GM19240 (cell line): Measurements from ENCODE around the gene TNFSF12.

ENCODE experiments used
- DNase-seq: peaks from one replicate; pipeline ENCODE4 v3.0.0; 2011; ENCODE audit warnings: low spot score; ENCODE audit not compliant: insufficient read length

The TNFSF12 gene

GRCh38 chr17:7541074-7541621 is 7.7 kb upstream of the TNFSF12 start:
- DNase-seq: no peak

- no peak for DNase-seq
Observed at GRCh38 chr17:7544911-7545310, 3.9 kb upstream of the TNFSF12 start.

GRCh38 chr17:7549401-7550055 is 670 bp downstream of the TNFSF12 start:
- DNase-seq: no peak

GRCh38 chr17:7550344-7550743 is 1.5 kb downstream of the TNFSF12 start:
- DNase-seq: no peak

- DNase-seq: no peak
Observed at GRCh38 chr17:7551396-7551795, 2.5 kb downstream of the TNFSF12 start.

- DNase-seq: peak; percentile 66
Observed at GRCh38 chr17:7552621-7553051, 3.8 kb downstream of the TNFSF12 start.

DNA sequence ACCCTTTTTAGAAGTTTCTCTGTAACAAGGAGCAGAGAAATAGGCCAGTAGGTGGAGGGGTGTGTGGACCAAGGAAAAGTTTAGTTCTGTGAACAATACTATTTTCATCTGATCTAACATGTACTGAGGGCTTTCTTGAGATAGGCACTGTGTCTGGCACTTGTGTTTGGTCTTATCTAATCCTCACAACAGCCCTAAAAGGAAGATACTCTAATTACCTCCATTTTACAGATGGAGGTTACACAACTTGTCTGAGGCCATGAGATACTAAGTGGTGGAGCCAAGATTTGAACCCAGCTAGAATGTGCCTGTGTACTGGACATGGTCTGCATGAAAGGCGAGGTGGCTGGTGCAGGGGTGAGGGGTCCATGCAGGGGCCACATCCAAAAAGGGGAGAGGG is 4.5 kb downstream of the TNFSF12 start:
- no peak for DNase-seq

- no peak for DNase-seq
Observed at GRCh38 chr17:7555320-7555948, 6.6 kb downstream of the TNFSF12 start.

DNA sequence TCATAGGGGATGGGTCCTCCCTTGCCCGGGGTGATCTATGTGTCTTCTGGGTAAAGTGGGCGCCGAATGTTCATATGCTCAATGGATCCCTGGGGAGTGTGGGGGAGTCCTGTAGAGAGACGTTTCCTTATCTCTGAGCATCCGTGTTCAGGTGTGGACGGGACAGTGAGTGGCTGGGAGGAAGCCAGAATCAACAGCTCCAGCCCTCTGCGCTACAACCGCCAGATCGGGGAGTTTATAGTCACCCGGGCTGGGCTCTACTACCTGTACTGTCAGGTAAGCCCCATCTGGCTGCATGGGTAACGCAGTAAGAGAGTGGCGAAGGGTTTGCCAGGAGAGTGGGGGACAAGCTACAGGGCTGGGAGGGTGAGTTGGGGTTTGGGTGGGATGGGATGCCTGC is 7.8 kb downstream of the TNFSF12 start:
- no peak for DNase-seq

DNA sequence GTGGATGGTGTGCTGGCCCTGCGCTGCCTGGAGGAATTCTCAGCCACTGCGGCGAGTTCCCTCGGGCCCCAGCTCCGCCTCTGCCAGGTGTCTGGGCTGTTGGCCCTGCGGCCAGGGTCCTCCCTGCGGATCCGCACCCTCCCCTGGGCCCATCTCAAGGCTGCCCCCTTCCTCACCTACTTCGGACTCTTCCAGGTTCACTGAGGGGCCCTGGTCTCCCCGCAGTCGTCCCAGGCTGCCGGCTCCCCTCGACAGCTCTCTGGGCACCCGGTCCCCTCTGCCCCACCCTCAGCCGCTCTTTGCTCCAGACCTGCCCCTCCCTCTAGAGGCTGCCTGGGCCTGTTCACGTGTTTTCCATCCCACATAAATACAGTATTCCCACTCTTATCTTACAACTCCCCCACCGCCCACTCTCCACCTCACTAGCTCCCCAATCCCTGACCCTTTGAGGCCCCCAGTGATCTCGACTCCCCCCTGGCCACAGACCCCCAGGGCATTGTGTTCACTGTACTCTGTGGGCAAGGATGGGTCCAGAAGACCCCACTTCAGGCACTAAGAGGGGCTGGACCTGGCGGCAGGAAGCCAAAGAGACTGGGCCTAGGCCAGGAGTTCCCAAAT is 8.4 kb downstream of the TNFSF12 start:
- DNase-seq: no peak

- no peak for DNase-seq
Observed at GRCh38 chr17:7557775-7558543, 9.1 kb downstream of the TNFSF12 start.

DNA sequence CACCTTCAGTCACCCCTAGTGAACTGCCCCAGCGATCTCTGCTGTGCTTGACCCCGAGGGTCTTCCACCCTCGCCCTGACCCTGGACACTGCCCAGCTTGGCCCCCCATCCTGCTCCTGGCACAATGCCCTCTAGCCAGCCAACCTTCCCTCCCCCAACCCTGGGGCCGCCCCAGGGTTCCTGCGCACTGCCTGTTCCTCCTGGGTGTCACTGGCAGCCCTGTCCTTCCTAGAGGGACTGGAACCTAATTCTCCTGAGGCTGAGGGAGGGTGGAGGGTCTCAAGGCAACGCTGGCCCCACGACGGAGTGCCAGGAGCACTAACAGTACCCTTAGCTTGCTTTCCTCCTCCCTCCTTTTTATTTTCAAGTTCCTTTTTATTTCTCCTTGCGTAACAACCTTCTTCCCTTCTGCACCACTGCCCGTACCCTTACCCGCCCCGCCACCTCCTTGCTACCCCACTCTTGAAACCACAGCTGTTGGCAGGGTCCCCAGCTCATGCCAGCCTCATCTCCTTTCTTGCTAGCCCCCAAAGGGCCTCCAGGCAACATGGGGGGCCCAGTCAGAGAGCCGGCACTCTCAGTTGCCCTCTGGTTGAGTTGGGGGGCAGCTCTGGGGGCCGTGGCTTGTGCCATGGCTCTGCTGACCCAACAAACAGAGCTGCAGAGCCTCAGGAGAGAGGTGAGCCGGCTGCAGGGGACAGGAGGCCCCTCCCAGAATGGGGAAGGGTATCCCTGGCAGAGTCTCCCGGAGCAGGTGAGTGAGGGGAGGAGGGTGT is 9.9 kb downstream of the TNFSF12 start, which contains the start of gene TNFSF13:
TSS of gene TNFSF13 (plus strand) at position 207 of the 776 bp plus-strand sequence. CDS start at position 497, 290 bp downstream.
- no peak for DNase-seq

DNA sequence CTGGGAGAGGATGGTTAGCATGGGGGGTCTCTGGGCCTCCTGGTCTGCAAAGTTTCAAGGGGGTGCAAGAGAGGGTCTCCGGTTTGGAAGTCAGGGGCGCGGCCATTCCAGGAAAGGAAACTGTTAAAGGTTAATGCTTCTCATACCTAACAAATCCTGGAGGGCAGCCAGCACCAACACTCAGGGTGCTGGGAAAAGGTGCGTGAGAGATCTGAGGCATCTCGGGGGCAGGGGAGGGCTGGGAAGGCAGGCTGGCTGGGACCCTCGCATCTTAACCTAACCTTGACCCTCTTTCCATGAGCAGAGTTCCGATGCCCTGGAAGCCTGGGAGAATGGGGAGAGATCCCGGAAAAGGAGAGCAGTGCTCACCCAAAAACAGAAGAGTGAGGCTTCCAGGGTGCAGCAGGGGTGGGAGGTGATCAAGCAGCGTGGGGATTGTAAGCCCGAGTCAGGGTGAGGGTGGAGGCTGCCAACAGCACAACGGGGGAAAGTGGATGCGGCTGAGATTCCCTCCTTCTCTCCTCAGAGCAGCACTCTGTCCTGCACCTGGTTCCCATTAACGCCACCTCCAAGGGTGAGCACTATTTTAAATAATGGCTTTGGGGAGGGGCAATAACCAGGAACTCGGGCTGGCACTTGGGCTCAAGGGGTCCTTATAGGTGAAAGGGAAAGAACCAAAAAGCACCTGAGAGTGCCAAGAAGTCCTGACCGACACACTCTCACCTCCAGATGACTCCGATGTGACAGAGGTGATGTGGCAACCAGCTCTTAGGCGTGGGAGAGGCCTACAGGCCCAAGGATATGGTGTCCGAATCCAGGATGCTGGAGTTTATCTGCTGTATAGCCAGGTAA is 10.7 kb downstream of the TNFSF12 start:
- DNase-seq: no peak

DNA sequence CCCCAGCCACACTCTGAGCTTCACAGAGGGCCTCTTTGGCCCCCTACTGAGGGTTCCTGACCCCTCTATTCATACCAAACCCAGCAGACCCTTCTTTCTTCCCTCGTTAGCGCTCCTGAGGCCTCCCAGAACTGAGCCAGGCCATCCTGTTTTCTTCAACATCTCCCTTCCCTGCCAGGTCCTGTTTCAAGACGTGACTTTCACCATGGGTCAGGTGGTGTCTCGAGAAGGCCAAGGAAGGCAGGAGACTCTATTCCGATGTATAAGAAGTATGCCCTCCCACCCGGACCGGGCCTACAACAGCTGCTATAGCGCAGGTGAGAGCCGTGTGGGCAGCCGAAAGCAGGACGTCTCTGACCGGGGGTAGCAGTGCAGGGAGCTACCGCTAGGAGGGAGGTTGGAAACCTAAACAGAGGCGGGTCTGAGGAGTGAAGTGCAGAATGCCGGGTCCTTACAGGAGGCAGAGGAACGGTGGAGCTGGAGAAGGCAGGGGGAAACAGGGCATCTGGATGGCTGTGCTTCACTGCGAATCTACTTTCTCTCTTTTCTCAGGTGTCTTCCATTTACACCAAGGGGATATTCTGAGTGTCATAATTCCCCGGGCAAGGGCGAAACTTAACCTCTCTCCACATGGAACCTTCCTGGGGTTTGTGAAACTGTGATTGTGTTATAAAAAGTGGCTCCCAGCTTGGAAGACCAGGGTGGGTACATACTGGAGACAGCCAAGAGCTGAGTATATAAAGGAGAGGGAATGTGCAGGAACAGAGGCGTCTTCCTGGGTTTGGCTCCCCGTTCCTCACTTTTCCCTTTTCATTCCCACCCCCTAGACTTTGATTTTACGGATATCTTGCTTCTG is 11.5 kb downstream of the TNFSF12 start:
- DNase-seq: no peak

DNA sequence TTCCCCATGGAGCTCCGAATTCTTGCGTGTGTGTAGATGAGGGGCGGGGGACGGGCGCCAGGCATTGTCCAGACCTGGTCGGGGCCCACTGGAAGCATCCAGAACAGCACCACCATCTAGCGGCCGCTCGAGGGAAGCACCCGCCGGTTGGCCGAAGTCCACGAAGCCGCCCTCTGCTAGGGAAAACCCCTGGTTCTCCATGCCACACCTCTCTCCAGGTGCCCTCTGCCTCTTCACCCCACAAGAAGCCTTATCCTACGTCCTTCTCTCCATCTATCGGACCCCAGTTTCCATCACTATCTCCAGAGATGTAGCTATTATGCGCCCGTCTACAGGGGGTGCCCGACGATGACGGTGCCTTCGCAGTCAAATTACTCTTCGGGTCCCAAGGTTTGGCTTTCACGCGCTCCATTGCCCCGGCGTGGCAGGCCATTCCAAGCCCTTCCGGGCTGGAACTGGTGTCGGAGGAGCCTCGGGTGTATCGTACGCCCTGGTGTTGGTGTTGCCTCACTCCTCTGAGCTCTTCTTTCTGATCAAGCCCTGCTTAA is 12.2 kb downstream of the TNFSF12 start:
- DNase-seq: peak; percentile 90

DNA sequence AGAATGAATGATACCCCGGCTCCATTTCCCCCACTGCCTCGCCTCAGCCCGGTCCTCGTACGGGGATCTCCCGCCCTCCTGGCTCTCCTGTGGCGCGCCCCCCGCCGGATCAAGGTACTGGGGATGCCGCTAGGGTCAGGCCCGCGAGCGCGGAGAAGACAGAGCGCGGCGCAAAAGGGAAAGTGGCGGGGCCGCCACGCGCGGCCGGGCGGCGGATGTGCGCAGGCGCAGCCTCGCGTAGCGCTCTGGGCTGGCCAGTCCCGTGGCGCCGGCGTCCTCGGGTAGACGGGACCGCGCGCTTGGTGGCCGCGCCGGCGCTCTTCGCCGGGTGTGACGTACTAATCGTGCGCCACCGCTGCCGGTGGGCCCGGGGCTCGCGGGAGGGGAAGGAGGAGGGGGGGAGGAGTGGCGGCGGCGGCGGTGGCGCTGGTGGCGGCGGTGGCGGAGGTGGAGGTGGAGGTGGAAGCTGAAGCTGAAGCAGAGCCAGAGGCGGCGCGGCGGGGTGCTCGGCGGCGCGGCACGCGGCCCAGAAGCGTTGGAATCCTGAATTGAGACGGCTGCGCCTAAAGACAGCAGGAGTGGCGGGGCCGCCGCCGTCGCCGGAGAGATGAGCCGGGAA is 12.8 kb downstream of the TNFSF12 start, which contains the start of gene SENP3:
TSS of gene SENP3 (plus strand) at position 331 of the 619 bp plus-strand sequence. CDS start 1,158 bp downstream, outside the sequence.
- DNase-seq: peak; percentile 88

DNA sequence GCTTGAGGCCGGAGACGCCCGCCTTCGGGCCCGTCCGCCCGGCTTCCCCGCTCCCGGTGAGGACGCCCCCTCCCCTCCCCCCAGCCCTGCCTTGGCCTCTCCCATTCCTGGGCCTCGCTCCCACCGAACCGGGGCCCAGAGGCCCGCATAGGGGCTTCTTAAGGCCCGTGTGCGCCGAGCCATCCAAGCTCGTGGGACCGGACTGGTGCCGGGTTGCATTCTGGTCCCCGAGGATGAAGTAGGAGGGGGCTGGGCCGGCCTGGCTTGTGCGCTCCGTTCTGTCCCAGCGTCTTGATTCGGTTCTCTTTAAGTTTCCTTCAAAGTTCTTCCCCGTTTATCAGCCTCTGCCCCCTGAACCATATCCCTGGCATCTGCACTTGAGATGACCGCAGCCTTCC is 13.3 kb downstream of the TNFSF12 start:
- DNase-seq: no peak
